SW 1271 (cell line): ENCODE results near the gene SLC2A1.
"Not testable (repeated sequence)": the region's sequence is repeated elsewhere in the genome, so short reads cannot be mapped to it uniquely, and the experiment has no call there.

Experiments used
- DNase-seq, 2 experiments: peaks; one replicate each; lab custom pipeline; 2025; lab: John Stamatoyannopoulos, UW

Gene SLC2A1

DNA sequence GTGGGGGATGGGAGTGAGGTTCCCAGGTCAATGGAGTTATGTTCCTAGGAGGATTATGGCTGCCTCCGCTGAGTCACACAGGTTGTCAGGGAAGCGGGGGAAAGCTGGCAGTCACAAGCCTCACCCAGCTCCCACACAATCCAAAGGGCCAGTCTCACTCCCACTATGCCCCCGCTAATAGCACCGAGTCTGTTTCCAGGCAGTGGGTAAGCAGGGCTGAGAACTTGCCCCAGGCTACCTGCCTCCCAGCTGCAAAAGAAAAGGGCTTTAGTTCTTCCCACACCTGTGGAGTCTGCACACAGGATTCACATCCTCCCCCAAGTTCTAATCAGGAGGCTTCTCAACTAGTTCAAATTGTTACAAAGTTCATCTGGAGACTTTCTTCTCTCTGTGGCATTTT, 58.7 kb downstream of the SLC2A1 start:
- DNase-seq = not testable (repeated sequence)

DNA sequence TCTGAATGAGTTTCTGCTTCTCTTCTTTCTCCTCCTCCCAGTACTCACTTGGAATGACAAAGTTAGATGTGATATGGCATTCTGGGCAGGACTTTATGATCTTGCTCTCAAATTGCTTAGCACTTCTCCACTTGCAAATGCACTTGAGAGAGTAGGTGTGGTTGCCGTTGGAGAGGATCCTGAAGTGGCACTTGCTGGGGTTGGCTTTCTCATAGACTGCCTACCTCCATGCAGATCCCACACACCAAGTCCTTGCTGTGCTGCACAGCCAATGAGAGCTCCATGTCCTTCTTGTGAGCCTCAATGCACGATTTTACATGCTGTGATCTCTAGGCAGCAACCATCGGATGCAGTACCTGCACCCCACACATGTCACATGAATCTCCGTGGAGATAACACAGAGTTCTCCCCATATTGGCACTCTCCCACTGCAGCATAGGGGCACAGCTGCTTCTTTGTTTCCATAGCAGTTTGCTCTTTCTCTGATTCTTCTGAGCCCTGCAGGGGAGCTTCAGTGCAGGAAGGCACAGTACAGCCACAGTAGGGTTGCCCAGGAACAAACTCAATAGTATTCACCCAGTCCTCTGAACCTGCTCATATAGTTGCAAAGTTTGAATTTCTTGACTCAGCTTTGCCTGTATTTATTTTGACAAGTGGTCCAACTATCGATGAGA, 67.1 kb downstream of the SLC2A1 start:
- DNase-seq = no peak

DNA sequence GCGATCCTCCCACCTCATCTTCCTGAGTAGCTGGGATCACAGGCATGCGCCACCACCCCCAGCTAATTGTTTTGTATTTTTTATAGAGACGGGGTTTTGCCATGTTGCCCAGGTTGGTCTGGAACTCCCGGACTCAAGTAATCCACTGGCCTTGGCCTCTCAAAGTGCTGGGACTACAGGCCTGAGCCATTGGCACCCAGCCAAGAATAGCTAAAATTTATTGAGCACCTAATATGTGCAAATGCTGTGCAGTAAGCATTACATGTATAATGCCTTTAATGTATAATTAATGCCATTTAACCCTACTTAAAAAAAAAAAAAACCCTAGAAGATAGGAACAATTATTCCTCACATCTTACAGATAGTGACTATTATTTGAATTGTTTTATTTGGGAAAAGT, 69.4 kb downstream of the SLC2A1 start:
- no peak for DNase-seq

DNA sequence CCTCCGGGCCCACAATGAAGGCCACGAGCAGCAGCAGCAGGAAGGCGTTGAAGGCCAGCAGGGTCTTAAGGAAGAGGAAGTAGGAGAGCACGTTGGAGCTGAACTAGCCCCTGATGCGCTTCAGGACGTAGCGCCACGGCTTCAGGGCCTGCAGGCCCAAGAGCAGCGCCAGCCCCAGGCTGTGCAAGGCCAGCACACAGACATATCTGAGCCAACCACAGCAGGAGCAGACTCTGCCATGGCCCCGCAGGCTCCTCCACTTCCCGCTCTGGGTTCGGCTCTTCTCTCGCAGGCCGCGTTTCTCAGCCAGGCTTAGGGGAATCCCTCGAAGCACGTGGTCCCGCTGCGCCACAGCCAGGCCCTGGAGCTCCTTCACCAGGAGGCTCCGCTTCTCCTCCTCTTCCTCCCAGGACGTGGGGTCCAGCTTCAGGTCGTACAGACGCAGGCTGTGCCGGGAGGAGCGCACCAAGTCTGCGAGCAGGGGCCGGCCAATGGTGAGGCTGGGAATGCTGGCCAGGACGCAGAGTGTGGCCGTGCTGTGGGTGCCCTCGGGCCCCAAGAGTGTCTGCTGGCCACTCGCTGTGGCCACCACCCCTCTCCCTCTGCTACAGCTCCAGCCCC, 70.5 kb downstream of the SLC2A1 start:
- DNase-seq = no peak

DNA sequence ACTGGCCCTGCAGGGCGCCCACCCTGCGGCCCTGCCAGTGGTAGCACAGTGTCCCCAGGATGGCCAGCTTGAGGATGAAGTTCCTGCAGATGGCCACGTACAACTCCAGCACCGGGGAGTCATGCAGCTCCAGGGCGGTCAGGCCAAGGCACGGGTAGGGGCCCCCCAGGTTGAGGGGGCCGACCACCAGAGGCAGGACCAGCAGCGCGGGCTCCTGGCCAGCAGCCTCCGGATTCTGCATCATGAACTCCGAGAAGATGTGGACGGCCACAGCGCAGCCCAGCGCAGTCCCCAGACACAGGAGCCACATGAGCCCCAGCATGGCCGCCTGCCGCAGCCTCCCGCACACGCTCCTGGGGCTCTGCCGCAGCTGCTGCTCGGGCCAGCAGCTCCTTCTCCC, 71.3 kb downstream of the SLC2A1 start:
- no peak for DNase-seq

- DNase-seq = no peak
Measured at GRCh38 chr1:42886800-42887199, 71.9 kb downstream of the SLC2A1 start.

DNA sequence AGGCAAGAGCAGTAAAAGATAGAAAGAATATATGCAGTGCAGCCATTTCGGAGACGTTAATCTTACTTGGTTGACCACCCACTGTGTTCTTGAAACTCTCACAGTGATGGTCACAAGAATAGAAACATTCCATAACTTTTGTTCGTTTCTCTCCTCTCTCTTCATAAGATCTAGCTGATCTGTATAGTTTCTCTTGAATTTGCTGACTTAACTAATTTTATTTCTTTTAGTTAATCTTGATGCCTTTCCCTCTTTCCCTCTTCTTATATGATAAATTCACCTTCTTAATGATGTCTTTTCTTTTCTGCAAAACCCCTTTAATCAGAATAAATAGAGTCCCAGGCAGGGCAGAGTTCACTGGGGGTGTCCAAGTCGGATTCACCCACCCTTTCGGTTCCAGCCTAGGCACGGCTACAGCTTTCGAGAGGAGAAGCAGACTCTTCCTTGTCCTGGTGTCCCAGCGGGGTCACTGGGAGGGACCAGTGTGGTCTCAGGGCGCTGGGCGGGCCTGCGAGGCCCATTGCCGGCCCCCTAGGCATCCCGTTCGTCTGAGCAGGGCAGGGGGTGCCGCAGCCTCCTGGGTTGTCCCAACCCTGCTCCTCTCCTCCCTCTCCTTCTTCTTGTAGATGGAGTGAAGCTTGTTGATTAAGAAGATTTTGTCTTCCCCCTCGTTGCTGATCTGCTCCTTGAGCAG, 72.5 kb downstream of the SLC2A1 start:
- no peak for DNase-seq

- no peak for DNase-seq
Measured at GRCh38 chr1:42880384-42880783, 78.3 kb downstream of the SLC2A1 start.

DNA sequence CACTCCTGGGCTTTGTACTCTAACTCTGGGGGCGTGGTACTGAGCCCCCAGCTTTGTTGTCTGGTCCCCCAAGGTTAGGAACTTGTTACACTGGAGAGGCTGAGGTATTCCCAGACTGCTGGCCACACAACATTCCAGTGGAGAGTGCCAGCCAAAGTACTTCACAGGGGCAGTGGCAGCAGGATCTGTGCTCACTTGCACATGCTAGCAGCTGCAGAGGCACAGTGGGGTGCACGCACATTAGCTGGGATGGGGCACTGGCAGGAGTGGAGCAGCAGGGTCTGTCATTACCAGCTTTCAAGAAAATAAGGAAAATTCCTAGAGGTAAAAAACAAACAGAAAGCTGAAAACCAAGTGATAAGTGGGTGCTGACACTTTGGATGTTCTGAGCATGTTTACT, 81.3 kb downstream of the SLC2A1 start:
- DNase-seq = no peak

DNA sequence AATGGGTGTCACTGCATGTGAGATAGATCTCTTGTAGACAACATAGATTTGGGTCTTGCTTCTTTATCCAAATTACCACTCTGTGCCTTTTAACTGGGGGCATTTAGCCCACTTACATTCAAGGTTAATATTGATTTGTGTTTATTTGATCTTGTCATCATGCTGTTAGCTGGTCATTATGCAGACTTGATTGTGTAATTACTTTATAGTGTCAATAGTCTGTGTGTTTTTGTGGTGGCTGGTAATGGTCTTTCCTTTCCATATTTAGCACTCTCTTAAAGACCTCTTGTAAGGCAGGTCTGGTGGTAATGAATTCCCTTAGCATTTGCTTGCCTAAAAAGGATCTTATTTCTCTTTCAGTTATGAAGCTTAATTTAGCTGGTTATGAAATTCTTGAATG, 82.7 kb downstream of the SLC2A1 start:
- DNase-seq = no peak
